GM18873 (cell line): ENCODE data around the gene CRIP2.

Experiments
- ATAC-seq: cut with Tn5 transposase; IDR thresholded peaks from one replicate; pipeline ENCODE4 v1.9.1; 2021; ENCODE audit warnings: mild to moderate bottlenecking, moderate library complexity, moderate number of reproducible peaks; ENCODE audit not compliant: unreplicated experiment, low FRiP score

CRIP2 gene, protein sequence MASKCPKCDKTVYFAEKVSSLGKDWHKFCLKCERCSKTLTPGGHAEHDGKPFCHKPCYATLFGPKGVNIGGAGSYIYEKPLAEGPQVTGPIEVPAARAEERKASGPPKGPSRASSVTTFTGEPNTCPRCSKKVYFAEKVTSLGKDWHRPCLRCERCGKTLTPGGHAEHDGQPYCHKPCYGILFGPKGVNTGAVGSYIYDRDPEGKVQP

DNA sequence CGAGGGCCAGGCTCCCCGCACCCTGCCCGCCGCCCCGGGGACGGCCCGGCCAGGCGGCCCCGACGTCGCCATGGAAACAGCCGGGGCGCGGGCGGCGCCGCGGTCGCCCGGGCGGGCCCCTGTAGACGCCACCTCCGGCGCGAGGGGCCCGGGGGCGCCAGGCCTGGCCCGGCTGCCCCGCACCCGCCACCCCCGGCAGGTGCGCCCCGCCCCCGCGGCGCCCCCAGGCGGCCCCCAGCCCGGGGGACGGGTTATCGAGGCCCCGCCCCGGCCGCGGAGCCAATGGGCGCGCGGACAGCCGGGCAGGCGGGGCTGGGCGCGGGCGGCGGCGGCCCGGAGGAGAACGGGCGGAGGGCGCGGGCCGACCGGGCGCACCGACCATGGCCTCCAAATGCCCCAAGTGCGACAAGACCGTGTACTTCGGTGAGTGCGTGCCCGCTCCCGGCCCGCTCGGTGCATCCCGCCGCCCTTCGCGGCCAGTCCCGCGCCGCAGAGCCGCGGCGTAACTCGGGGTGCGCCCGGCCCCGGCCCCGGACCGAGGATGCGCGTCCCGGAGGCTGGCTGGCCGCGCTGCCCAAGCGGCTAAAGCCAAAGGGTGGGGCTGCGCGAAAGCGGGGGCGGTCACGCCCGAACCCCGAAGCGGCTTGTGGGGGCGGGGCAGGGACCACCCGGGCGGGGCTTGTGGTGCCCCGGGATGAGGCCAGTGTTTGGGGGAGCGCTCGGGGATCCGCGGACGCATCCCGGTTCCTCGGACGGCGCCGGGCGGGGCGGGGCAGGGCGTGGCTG is at the start of gene CRIP2:
CRIP2 (plus strand) TSS at position 339 of the 786 bp plus-strand sequence; CDS start at position 381, 42 bp downstream.
- no peak for ATAC-seq

DNA sequence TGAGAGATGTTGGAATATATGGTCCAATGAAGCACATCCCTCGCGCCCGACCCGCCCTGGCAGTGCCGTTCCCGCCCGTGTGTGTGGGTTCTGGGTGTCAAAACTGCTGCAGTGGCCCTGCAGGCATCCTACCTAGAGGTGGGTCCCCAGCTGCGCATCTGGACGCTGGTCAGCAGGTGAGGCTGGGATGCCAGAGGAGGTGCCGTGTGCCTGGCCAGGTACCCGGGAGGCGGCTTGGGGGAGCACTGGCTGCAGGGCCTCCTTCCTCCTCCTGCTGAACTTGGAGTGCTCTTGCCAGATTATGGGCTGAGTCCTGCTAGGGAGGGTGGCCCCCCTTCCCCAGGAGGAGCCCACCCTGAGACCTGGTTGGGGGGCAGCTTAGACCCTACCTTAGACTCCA is 49.8 kb upstream of the CRIP2 start:
- no peak for ATAC-seq

DNA sequence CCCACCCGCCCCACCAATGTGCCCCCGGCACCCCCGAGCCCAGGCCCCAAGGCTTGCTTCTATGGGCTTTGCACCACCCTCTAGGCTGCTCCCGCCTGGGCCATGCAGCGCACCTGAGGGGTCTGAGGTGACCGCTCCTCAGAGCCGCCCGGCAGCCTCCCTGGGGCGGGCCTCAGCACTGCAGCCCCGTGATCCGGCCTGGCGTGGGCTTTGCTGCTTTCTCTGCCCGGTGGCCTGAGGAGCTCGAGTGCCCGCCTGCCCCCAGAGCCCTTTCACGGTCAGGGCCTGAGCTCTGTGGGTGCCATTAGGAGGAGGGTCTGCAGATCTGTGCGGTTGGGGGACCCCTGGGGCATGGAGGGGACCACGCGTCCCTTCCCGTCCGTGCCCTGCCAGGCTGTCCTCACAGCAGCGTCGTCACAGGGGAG is 48.8 kb upstream of the CRIP2 start:
- no peak for ATAC-seq

DNA sequence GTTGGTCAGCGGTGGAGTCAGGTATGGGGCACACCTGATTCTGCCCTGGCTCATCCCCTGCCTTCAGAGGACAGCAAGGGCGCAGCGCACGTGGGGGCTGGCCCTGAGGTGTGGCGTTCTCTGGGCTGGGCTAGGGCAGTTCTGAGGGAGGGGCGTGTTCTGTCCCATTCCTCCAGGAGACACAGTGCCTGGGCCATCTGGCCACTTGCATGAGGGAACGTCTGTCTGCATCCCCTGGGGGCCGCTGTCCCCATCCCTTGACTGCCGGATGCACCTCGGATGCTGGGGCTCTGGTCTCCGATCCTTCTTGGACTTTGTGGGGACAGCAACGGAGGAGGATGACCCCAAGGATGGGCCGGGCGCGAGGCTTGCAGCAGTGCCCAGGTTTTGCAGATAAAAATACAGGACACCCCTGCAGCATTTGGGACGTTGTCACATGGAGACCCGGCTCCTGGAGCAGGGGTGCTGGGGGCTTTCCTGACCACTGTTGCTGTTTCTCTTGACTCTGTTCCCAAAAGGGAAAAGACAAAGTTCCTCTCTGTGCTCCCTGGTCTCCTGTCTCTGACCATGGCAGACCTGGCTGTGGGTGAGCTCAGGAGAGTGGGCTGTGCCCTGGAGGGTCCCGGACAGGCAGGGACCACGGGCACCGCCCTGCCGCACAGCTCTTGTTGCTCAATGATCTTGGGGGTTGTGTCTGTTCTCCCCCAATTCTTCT is 48.0 kb upstream of the CRIP2 start:
- ATAC-seq = no peak

DNA sequence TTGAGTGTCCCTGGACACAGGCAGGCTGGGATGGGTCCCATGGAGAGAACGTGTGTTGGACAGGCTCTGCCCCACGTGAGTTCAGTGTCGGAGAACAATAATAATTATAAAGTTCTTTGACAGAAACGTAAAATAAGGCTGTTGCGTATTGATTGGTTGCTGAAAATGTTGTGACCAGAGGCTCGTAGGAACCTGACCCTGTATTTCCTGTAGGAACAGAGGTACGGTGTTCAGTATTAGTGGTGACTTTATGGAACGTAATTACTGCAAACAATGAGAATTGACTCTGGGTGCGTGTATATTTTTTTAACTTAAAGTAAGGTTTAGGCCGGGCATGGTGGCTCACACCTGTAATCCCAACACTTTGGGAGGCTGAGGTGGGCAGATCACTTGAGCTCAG is 47.2 kb upstream of the CRIP2 start:
- no peak for ATAC-seq

DNA sequence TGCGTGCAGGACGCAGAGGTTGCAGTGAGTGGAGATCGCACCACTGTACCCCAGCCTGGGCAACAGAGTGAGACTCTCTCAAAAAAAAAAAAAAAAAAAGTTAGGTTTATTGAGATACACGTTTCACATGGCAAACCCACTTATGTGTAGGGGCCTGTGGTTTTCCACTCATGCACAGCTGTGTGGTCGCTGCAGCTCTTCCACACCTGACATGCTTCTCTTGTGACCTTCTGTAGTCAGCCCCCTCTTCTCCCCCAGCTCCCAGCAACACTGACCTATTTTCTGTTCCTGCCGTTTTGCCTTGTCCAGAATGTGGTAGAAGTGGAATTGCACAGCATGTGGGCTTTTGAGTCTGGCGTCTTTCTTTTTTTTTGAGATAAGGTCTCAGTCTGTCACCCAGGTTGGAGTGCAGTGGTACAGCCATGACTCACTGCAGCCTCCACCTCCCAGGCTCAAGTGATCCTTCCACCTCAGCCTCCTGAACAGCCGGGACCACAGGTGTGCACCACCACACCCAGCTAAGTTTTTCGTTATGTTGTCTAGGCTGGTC is 46.6 kb upstream of the CRIP2 start:
- ATAC-seq = no peak

DNA sequence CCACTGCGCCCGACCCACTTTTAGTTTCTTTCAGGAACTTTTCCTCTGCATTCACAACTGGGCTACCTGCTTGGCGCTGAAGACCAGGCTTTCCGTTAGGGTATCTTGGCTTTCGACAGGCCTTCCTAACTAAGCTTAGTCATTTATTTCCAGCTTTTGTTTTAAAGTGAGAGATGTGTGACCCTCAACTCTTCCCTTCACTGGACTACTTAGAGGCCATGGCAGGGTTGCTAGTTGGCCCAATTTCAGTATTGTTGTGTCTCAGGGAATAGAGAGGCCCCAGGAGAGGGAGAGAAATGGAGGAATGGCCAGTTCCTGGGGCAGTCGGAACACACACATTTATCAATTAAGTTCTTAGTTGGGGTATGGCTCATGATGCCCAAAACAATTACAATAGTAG is 44.6 kb upstream of the CRIP2 start:
- no peak for ATAC-seq

DNA sequence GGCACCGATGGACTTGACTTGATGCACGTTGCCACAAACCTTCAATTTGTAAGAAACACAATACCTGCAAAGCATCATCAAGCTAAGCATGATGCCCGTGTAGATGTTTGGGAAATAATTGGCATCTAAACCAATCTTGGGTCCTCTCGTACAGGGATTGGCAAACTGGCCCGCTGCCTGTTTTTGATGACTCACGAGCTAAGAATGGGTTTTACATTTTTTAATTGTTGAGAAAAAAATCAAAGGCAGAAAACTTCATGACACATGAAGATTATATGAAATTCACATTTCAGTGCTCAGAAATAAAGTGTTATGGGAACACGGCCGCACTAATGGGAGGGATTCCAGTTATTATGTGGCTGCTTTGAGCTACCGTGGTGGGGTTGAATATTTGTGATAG is 44.1 kb upstream of the CRIP2 start:
- ATAC-seq = no peak

DNA sequence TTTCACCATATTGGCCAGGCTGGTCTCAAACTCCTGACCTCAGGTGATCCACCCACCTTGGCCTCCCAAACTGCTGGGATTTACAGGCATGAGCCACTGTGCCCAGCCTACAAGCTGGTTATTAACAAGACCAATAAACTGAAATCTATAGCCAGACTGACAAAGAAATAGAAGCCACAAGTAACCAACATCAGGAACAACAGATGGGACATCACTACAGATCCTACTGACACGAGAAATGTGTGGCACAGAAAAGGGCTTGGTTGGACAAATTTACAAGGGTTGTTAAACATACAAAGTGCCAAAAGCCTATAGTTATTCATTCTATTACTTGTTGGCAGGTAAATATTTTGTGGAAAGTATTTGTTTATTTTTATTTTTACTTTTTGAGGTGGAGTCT is 43.4 kb upstream of the CRIP2 start:
- ATAC-seq = no peak

DNA sequence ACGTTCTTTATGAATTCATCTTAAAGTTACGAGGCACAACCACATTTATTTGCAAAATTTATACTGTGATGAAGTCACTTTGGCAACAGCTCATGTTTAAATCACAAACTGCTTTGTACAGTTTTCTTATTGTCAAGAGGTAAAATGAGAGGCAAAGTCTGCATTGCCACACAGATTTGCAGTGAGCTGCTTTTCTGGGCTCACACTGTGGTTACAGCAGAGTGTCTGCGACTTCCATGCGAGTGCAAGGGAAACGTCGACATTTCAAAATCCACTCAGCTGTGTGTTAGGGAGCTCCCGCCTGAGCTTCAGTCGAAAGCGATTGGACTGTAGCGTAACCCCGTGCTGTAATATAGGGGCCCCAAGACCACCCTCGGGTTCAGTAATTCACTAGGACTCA is 42.0 kb upstream of the CRIP2 start:
- no peak for ATAC-seq

DNA sequence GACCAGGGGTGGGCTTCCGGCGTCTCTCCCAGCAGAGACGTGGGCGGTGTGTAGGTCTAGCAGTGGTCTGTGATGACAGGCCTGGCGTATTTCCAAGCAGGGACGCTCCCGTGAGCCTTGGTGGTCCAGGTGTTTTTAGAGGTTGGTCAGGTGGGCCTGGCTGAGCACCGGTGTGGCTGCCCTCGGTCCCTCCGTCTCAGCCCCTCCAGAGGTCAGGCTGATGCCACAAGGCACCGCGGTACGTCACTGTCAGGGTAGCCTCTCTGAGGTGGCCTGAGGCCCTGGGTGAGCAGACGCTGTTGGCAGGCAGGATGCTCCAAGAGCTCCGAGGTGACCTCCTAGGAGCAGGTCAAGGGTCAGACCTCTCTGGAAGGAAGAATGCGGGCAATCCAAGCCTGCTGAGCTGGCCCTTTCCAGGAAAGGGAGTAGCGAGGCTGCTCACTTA is 41.4 kb upstream of the CRIP2 start:
- ATAC-seq = no peak

DNA sequence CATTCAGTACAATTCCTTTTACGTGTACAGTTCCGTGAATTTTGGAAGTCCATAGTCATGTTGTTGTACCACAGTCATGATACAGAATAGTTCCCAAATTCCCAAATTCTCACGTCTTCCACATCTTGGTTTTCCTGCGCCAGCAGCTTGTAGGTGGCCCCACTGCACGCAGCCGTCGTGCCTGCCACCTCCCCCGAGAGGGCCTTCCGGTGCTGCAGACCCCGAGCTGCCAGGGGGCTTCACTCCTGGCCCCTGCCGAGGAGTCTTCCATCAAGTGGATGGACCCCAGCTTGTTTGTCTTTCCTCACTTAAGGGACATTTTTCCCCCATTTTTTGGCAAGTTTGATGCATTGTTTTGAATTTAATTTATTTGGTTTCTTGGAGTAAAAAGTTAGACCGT is 38.2 kb upstream of the CRIP2 start:
- no peak for ATAC-seq

DNA sequence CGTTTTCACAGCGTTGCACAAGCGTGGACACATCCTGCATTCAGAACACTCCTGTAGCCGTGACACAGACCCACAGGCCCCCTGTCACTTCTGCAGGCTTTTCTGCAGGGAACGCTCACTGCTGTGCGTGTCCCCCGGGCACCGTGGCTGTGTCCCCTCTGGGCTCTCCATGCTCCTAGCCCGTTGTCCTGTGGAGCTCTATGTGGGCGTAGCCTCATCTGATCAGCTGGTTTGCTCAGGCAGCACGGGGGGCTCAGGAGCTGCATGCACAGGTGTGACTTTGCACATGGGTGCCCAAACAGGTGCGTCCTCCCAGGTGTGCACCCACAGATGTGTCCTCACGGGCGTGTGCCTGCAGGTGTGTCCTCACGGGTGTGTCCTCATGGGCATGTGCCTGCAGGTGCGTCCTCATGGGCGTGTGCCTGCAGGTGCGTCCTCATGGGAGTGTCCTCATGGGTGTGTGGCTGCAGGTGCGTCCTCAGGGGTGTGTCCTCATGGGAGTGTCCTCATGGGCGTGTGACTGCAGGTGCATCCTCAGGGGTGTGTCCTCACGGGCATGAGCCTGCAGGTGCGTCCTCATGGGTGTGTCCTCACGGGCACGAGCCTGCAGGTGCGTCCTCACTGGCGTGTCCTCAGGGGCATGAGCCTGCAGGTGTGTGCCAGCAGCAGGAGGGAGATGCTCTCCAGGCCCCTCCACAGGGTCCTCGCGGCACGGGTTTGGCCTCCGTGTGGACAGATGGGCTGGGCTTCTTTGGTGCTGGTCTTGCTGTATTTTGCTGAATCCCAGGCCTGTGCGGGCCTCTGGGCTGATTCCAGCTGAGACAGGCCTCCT is 37.5 kb upstream of the CRIP2 start:
- no peak for ATAC-seq

DNA sequence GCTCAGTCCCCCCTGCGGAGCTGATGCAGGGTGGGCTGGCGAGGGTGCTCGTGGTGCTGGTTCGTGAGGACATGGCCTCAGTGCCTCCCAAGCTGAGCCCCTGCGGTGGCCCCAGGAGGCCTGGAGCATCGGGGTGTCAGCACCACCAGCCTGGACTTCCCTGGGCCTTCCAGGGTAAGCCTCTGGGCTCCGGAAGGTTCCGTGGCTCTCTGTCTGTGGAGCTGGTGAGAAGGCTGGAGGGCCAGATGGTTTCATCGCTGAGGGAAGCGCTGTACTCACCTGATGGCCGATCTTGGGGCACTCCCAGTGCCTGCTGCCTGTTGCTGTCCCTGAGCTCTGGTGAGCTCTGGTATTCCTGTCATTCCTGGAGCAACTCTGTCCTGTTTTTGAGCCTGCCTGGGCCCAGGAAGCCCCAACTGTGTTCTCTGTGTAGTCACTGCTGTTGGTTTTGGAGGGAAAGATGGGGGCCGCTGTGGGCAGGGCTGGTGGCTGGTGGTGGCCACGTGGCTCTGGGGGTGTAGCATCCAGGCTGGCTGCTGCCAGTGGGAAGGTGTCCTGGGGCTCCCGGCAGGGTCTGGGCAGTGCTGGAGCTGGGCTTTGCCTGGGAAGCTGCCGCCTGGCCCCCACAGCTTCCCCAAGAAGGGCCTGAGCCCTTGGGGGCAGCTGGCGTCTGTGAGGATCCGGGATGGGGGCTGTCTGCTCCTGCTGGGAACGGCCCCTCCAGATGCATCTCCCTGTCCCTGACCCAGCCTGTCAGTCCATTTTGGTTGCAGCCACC is 36.7 kb upstream of the CRIP2 start:
- ATAC-seq = no peak

DNA sequence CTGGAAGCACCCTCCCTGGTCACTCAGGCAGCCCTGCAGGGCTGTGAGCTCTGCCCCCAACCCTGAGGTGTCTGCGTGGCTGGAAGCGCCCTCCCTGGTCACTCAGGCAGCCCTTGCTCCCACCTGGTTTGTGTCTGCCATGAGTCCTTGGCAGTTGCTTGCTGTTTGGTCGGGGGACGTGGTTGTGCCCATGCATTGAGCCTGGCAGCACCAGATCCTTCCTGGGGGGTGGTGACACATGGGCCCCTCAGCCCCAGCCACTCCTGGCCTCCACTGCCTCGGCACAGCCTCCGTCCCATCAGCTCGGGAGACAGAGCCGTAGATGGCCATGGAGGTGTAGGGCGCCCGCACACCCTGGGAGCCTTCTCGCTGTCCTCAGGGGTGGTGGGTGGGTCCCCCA is 35.4 kb upstream of the CRIP2 start:
- no peak for ATAC-seq

DNA sequence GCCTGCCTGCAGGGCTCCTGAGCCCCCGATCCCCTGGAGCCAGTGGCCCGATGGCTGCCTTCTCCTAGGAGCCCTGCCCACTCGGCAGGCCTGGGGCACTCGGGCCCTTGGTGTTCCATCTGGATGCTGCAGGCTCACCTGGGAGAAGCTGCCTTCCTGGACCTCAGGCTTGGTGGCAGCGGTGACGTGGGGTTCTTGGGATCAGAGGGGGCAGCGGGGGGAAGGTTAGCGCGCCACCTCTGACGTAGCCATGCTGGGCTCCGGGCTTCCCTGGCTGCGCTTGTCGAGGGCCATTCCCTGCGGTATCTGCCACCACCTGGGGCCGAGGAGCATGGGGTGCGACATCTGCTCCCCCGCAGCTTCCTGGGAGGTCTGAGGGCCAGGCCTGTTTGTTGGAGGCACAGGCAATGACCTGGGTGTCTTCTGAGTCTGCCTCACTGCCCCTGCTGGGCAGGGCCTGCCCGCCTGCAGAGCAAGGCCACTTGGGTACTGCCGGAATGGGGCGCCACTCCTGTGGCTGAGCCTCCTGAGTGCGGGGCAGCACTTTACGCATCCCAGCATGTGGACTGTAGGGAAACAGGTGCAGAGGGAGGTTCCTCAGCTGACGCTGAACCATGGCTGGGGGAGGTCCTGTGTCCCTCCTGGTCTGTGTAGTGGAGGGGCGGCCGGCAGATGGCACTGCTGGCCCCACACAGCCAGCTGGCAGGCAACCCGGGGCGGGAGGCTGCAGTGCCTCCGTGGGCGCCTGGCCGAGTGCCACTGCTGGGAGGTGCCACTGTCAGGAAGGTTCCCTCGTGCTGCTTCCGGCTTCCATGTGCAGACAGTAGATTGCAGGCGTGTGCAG is 34.7 kb upstream of the CRIP2 start:
- ATAC-seq = no peak

DNA sequence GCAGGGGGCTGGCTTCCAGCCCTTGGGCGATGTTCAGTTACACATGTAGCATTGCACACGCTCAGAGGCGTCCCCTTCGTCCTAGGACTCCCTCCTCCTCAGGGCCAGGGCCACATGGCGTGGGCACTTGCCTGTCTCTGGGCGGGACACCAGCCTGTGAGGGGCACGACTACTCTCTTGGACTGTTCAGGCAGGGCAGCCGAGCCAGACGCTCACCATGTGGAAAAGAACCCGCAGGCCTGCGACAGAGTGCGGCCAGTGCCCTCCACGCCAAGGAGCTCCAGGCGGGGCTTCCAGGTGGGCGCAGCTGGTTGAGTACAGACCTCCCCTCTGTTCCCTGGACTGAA is 34.1 kb upstream of the CRIP2 start:
- no peak for ATAC-seq

DNA sequence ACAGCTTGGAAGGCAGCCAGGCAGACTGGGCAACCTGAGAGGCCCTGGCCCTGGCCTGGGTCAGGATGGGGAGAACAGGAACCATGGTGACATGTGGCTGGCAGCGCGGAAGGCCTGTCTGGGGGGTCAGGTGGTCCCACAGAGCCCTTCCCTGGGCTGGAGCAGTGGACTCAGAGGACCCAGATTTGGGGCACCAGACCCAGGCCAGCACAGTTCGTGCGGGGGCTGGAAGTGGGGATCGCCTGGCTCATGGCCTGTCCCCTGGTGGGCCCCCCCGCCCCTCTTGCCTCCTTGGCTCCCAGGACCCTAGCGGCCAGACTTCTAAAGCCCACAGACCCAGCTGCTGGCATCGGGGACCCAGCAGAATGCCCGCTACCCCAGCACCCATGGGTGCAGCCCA is 33.6 kb upstream of the CRIP2 start:
- no peak for ATAC-seq

DNA sequence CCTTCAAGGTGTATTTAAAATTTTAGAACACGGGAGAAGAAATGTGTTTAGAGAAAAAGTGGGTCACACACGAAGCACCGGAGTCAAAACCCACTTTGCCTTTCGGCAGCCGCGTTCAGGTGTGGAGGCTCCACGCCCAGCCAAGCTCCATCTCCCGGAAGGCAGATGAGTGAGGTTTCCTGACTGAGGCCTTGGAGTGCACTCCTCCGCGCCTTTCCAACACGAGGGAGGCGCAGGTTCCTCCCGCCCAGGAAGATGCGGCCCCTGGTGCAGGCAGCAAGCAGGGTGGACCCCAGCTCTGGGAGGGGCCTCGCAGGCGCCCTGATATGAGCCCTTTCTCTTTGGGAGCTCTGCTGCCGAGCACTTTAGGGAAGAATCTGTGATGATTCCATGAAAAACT is 32.5 kb upstream of the CRIP2 start:
- ATAC-seq = no peak
